Spleen (tissue), 11 donors: ENCODE measurements around the gene MN1. TPM values are rescaled to one million over a fixed set of nuclear protein-coding genes. Genes with fewer than 3 reads are reported as not detected.

Experiments used
- DNase-seq: peaks from one replicate; pipeline ENCODE4 v3.0.0-alpha.2; 2020
- H3K27ac ChIP-seq, 8 donors: fragments of 200-600 bp; sonication (generic) in 7 of 8; 1 replicate in 4 of 8; 2 replicates in 4 of 8; pipeline versions ENCODE4 v1.5.0 to v1.8.0; 2016 to 2021; ENCODE audit warnings: inconsistent platforms in 4 of 8, mild to moderate bottlenecking in 4 of 8, moderate library complexity in 1 of 8
- H3K27me3 ChIP-seq, 7 donors: fragments of 200-600 bp; sonication (generic) in 6 of 7; replicated peaks in 1 of 7; 1 replicate in 4 of 7; 2 replicates in 3 of 7; pipeline versions ENCODE4 v1.5.0 to v1.8.0; 2016 to 2021; ENCODE audit warnings: inconsistent platforms in 3 of 7, mild to moderate bottlenecking in 1 of 7
- H3K36me3 ChIP-seq, 6 donors: fragments of 200-600 bp; sonication (generic) in 5 of 6; 1 replicate in 4 of 6; 2 replicates in 2 of 6; pipeline versions ENCODE4 v1.5.0 to v1.8.0; 2016 to 2021; ENCODE audit warnings: inconsistent platforms in 2 of 6
- H3K4me1 ChIP-seq, 6 donors: fragments of 200-600 bp; sonication (generic) in 5 of 6; 1 replicate in 3 of 6; 2 replicates in 3 of 6; pipeline versions ENCODE4 v1.5.0 to v1.8.0; 2016 to 2021; ENCODE audit warnings: inconsistent platforms in 3 of 6
- H3K4me3 ChIP-seq, 8 donors: fragments of 200-600 bp; sonication (generic) in 7 of 8; 1 replicate in 4 of 8; 2 replicates in 4 of 8; pipeline versions ENCODE4 v1.5.0 to v1.8.0; 2016 to 2021; ENCODE audit warnings: inconsistent platforms in 4 of 8, mild to moderate bottlenecking in 4 of 8, moderate library complexity in 2 of 8
- H3K9me3 ChIP-seq, 8 donors: fragments of 200-600 bp; sonication (generic) in 7 of 8; 1 replicate in 4 of 8; 2 replicates in 4 of 8; pipeline versions ENCODE4 v1.5.0 to v1.8.0; 2016 to 2021; ENCODE audit warnings: inconsistent platforms in 4 of 8
- POLR2A ChIP-seq, 3 donors: fragments of 450-650 bp; IDR thresholded peaks; one replicate each; pipeline ENCODE4 v1.5.1; 2017; ENCODE audit warnings: antibody characterized with exemption in 3 of 3, mild to moderate bottlenecking in 1 of 3
- POLR2AphosphoS5 ChIP-seq, 3 donors: sonication (generic); formaldehyde crosslinking; IDR thresholded peaks; one replicate each; pipeline ENCODE4 v1.5.1; 2017; ENCODE audit warnings: antibody characterized with exemption in 3 of 3
- WGBS, 5 donors: extraction: QIAGEN DNeasy Blood & Tissue Kit in 3 of 5; methylation state at CpG; one replicate each; pipeline versions ENCODE4 v1.1.5 to v1.1.7; 2013 to 2018; 5-methylcytosine and 5-hydroxymethylcytosine counted together
- intact Hi-C: fragments of 100-400 bp; cut with DNase I; formaldehyde crosslinking; loops from one replicate; pipeline ENCODE4 v1.15.0; 2023; ENCODE audit warnings: low total_unique reads
- polyA plus RNA-seq, 3 donors: library from polyadenylated mRNA; stranded (reverse); fragments of 200-250 nt; gene quantifications; one replicate each; pipeline ENCODE4 v1.2.1, GENCODE V29; 2013
- total RNA-seq, 7 donors: library from RNA; depleted of rRNA in 3 of 7; stranded (reverse); fragments of >200 nt in 3 of 7; fragmentation: NEBNext Ultra II Directional in 4 of 7; extraction: Animal tissue kit (Norgen Biotek cat#: 25700) in 4 of 7; gene quantifications; one replicate each; pipeline versions ENCODE4 v1.1.0 to v1.2.1, GENCODE V29; 2016 to 2021
- TF ChIP-seq, protein P1 (sequence below), 11 experiments: fragments of 200-600 bp in 7 of 11; fragments of 450-650 bp in 4 of 11; sonication (generic) in 4 of 11; IDR thresholded peaks in 8 of 11; conservative IDR thresholded peaks in 3 of 11; 1 replicate in 7 of 11; 2 replicates in 4 of 11; pipeline versions ENCODE4 v1.4.0 to v1.8.0; 2016 to 2021; ENCODE audit warnings: antibody characterized with exemption in 11 of 11, inconsistent platforms in 4 of 11, mild to moderate bottlenecking in 1 of 11
- donor health status: healthy with polysubstance abuse.
- donor health status: DM: no; HTN: no; CAD: no; lungs with moderate emphysema.
- donor health status: DM: no; HTN: no; CAD: no.
- donor health status: Bipolar disorder and iron deficiency.
- donor health status: healthy.
- donor health status: DM: no; HTN: no; CAD: no.
- donor health status: DM: yes; HTN: yes; CAD: no.

MN1 gene
- total and polyA plus RNA-seq, 10 donors, result 0.15 to 1.5 (median 0.71) TPM

GRCh38 chr22:27705408-27706080 lies 96.0 kb downstream of the MN1 start:
- intact Hi-C loops, result no loop called here
- H3K9me3 ChIP-seq, result peaks cover 0 to 12% (median 8%) of the 10 kb centered on the region in 8 donors
- H3K27me3 ChIP-seq, result peaks cover 0 to 10% (median 0%) of the 10 kb centered on the region in 7 donors
- TF ChIP-seq POLR2AphosphoS5 (IDR thresholded peaks at IDR 0.05), result no peak
- TF ChIP-seq, protein P1, sequence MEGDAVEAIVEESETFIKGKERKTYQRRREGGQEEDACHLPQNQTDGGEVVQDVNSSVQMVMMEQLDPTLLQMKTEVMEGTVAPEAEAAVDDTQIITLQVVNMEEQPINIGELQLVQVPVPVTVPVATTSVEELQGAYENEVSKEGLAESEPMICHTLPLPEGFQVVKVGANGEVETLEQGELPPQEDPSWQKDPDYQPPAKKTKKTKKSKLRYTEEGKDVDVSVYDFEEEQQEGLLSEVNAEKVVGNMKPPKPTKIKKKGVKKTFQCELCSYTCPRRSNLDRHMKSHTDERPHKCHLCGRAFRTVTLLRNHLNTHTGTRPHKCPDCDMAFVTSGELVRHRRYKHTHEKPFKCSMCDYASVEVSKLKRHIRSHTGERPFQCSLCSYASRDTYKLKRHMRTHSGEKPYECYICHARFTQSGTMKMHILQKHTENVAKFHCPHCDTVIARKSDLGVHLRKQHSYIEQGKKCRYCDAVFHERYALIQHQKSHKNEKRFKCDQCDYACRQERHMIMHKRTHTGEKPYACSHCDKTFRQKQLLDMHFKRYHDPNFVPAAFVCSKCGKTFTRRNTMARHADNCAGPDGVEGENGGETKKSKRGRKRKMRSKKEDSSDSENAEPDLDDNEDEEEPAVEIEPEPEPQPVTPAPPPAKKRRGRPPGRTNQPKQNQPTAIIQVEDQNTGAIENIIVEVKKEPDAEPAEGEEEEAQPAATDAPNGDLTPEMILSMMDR (IDR thresholded peaks at IDR 0.05 in 8 of 11, conservative IDR thresholded peaks at IDR 0.05 in 3 of 11), result no peak
- no peak for TF ChIP-seq POLR2A (IDR thresholded peaks at IDR 0.05)
- H3K4me3 ChIP-seq, result no peak overlapping the region
- 47 to 60% (median 54%) methylated on average over 12 of the region's 12 CpGs for WGBS, 5 donors
- H3K27ac ChIP-seq, result no peak overlapping the region
- no peaks in the 10 kb centered on the region for H3K36me3 ChIP-seq
- DNase-seq, result no peak
- no peaks in the 10 kb centered on the region for H3K4me1 ChIP-seq

GRCh38 chr22:27704581-27704980 lies 97.0 kb downstream of the MN1 start:
- 87 to 100% (median 94%) methylated on average over 3 to 6 of the region's 6 CpGs for WGBS, 5 donors
- intact Hi-C loops, result no loop called here

DNA sequence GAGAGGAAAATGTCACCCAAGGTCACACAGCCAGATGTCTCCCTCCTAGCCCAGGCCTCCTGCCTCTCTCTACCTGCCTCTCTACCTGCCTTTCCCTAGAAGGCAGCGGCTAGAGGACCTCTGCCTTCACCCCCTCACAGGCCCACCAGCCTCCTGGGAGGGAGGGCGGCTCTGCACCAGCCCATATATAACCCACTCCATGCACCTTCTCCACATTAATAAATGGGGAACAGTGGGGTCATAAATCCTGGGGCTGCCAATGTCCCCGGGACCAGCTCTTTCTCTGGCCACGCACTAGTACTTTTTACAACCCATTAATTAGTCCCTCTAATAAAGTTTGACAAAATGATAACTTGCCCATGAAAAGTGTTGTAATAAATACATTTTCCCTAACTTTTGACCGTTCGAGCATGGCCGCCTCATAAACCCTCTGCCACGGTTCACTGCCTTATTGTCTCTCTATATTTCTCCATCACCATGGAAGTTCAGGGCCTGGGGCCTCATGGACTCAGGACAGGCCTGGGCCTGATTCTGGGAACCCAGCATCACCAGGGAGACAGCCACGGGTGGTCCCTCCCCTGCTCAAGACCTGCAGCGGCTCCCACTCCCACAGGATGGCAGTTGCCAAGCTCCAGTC lies 102.1 kb downstream of the MN1 start:
- Histone ChIP-seq H3K4me1 (no peaks in the 10 kb centered on the region), H3K27ac (no peak overlapping the region), H3K27me3 (no peaks in the 10 kb centered on the region), H3K4me3 (no peak overlapping the region), H3K9me3 (peaks cover 0 to 27% (median 18%) of the 10 kb centered on the region in 8 donors), H3K36me3 (no peaks in the 10 kb centered on the region)
- 73 to 83% (median 80%) methylated on average over 10 of the region's 10 CpGs for WGBS, 5 donors
- intact Hi-C loops, result no loop called here
- no peak for DNase-seq
- TF ChIP-seq POLR2A (IDR thresholded peaks at IDR 0.05) (no peak), POLR2AphosphoS5 (IDR thresholded peaks at IDR 0.05) (no peak)
- TF ChIP-seq, protein P1 (IDR thresholded peaks at IDR 0.05 in 8 of 11, conservative IDR thresholded peaks at IDR 0.05 in 3 of 11), result no peak

More at GRCh38 chr22:27704581-27704980, 97.0 kb downstream of the MN1 start:
- no peaks in the 10 kb centered on the region for H3K36me3 ChIP-seq
- H3K27ac ChIP-seq, result no peak overlapping the region
- TF ChIP-seq POLR2AphosphoS5 (IDR thresholded peaks at IDR 0.05), result no peak
- no peak for TF ChIP-seq POLR2A (IDR thresholded peaks at IDR 0.05)
- TF ChIP-seq, protein P1 (IDR thresholded peaks at IDR 0.05 in 8 of 11, conservative IDR thresholded peaks at IDR 0.05 in 3 of 11), result no peak
- no peak for DNase-seq
- no peak overlapping the region for H3K4me3 ChIP-seq
- H3K4me1 ChIP-seq, result no peaks in the 10 kb centered on the region
- peaks cover 0 to under 1% (median 0%) of the 10 kb centered on the region in 7 donors for H3K27me3 ChIP-seq
- H3K9me3 ChIP-seq, result peaks cover 0 to 12% (median 8%) of the 10 kb centered on the region in 8 donors

GRCh38 chr22:27698813-27699212 lies 102.7 kb downstream of the MN1 start:
- Histone ChIP-seq H3K27ac (no peak overlapping the region), H3K36me3 (no peaks in the 10 kb centered on the region), H3K27me3 (peaks cover 0 to 5% (median 0%) of the 10 kb centered on the region in 7 donors), H3K4me1 (no peaks in the 10 kb centered on the region), H3K4me3 (no peak overlapping the region), H3K9me3 (peaks cover 0 to 27% (median 18%) of the 10 kb centered on the region in 8 donors)
- intact Hi-C loops, result no loop called here
- no peak for DNase-seq
- 54 to 75% (median 64%) methylated on average over 5 of the region's 5 CpGs for WGBS, 5 donors
- no peak for TF ChIP-seq POLR2A (IDR thresholded peaks at IDR 0.05)
- no peak for TF ChIP-seq POLR2AphosphoS5 (IDR thresholded peaks at IDR 0.05)
- TF ChIP-seq, protein P1 (IDR thresholded peaks at IDR 0.05 in 8 of 11, conservative IDR thresholded peaks at IDR 0.05 in 3 of 11), result no peak
